8988T (cell line): ENCODE data around the gene RSPH3.
"Not testable (repeated sequence)": the region's sequence is repeated elsewhere in the genome, so short reads cannot be mapped to it uniquely, and the experiment has no call there.

Source experiments
- DNase-seq: peaks from one replicate; pipeline ENCODE4 v3.0.0; 2011

Gene RSPH3

GRCh38 chr6:158999666-159000403 is at the start of gene RSPH3:
RSPH3 (minus strand) TSS chr6:159000202; CDS start chr6:158999550, 652 bp downstream.
- DNase-seq: peak; percentile 82

GRCh38 chr6:159047891-159048685 is 48.1 kb upstream of the RSPH3 start:
- no peak for DNase-seq

DNA sequence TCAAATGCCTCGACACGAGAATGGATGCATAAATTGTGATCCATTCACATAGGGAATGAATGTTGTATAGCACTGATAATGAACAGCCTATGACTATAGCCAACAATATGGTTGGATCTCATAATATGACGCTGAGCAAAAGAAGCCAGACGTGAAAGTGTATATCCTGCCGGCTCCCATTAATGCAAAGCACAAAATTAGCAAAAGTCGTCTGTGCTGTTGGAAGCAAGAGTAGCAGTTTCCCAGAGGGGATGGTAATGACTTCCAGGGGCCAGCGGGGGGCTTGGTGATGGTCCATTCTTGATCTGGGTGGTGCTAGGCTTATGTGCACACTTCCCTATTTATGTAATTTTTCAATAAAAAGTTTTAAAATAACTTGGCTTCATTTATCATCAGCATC is 45.8 kb upstream of the RSPH3 start:
- DNase-seq: no peak

- DNase-seq: no peak
Observed at GRCh38 chr6:159044899-159045727, 45.1 kb upstream of the RSPH3 start, which contains the start of gene TAGAP. TAGAP (minus strand) TSS chr6:159044991; CDS start chr6:159044146, 845 bp downstream.

DNA sequence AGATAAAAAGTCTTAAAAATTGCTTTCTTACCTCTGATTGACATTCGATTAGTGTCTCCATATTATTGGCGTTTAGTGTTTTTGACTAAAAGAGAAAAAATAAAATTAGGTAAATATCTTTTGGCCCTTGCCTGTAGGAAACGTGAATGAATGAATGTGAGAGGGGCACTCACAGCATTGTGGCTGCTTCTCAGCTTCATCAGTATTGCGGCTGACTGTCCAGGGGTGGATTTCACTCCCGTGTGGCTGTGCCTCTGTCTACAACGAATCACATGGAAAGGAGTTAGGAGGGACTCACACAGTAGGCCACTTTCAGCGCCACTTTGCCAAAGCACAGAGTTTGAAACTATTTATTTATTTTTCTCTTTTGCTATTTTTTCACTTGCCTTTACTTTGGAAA is 43.9 kb upstream of the RSPH3 start:
- DNase-seq: no peak

- DNase-seq: no peak
Observed at GRCh38 chr6:159043251-159043650, 43.2 kb upstream of the RSPH3 start.

- DNase-seq: no peak
Observed at GRCh38 chr6:159042826-159043181, 42.8 kb upstream of the RSPH3 start.

GRCh38 chr6:159042003-159042825 is 42.2 kb upstream of the RSPH3 start:
- DNase-seq: peak; percentile 51

DNA sequence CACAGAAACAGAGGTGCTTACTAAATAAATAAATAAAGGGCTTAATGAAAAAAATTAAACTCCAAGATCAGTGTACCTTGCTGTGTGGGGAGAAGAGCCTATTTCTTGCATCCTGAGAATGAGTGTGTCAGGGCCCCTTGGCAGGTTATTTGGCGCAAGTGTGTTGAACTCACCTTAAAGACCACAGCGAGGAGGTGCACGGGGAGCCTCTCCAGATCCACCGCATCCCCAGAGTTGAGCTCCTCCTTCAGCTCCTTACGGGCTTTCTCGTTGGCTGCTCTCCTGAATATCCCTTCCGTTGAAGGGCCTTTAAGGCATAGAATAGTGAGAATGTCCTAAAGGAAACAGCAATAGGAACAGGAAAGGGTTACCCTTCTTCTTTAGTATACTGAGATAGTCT is 41.2 kb upstream of the RSPH3 start:
- DNase-seq: no peak

DNA sequence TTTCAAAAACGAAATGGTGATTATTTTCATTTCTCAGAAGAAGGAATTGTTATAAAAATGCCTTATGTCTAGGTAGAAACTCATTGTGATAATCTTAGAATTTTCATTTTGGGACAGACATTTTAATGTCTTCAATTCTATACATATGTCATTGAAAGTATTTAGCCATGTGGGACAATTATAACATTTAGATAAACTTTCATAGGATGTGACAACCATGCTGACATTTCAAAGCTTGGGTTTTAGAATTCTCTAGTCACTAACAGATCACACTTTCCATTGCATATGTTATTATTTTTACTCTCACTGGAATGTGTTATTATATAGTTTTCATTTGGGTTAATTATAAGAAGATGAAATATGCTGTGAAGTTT is 39.9 kb upstream of the RSPH3 start:
- DNase-seq: no peak

GRCh38 chr6:159038914-159039884 is 39.2 kb upstream of the RSPH3 start:
- no peak for DNase-seq

DNA sequence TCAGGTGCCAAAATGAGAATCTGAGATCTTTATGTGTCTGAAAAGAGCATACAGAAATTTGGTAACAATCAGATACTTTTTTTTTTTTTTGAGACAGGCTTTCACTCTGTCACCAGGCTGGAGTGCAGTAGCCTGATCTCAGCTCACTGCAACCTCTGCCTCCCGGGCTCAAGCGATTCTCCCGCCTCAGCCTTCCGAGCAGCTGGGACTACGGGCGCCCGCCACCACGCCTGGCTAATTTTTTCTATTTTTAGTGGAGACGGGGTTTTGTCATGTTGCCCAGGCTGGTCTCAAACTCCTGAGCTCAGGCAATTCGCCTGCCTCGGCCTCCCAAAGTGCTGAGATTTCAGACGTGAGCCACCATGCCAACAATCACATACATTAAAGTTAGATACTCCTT is 38.3 kb upstream of the RSPH3 start:
- DNase-seq: not testable (repeated sequence)

DNA sequence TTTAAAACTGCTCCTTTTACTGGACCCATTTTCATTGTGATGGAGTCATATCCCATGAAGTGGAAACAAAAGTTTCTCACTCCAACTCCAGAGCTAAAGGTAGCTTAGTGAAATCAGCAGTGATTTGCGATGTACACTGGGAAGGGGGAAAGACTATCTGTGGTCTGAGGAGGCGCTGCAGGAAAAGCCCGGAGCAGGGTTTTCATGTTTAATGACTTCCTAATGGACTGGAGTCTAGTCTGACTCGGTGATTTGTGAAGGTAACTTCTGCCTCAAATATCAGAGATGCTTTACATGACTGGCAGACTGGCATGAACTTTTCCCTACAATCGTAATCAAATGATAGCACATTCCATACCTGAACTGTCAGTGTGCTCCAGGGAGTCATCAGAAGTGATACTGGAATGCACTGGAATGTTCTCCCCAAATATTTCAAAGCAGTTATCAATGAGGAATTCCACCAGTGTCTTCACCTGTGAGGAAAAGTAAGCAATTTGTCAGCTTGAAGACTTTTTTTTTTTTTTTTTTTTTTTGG is 37.8 kb upstream of the RSPH3 start:
- DNase-seq: no peak

DNA sequence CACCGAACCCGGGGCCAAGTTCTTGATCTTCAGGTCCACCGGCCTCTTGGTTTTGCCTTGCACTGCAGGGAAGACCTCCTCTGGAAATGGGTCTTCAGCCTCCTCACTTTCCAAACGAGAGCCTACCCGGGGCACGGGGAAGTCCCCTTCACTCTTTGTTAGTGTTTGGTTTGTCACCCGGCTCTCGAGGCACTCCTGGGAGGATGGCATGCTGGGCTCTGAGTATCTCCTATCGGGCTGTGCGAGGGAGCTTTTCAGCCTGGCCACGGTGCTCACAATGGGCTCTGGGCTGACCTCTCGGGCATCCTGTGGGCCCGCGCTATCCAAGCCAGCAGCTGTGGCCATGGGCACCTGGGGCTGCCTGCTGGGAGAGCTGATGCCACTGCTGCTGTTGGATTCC is 36.7 kb upstream of the RSPH3 start:
- DNase-seq: no peak

DNA sequence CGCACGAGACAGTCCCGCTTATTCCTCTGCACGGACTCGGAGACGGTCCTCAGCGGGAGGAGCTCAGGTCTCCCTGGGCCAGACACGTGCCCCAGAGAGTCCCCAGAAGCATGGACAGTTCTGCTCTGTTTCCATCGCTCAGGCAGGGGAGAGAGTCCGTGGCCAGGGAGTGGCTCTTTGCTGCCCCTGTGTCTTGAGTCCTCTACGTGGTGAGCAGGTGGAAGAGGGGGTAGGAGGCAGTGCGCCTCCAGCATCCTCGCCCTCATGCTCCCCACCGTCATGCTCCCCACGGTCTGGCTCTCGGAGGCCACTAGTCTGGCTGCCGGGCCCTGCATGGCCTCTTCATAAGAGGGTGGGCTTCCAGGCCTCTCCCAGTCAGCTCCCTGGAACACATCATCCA is 35.9 kb upstream of the RSPH3 start:
- DNase-seq: no peak

DNA sequence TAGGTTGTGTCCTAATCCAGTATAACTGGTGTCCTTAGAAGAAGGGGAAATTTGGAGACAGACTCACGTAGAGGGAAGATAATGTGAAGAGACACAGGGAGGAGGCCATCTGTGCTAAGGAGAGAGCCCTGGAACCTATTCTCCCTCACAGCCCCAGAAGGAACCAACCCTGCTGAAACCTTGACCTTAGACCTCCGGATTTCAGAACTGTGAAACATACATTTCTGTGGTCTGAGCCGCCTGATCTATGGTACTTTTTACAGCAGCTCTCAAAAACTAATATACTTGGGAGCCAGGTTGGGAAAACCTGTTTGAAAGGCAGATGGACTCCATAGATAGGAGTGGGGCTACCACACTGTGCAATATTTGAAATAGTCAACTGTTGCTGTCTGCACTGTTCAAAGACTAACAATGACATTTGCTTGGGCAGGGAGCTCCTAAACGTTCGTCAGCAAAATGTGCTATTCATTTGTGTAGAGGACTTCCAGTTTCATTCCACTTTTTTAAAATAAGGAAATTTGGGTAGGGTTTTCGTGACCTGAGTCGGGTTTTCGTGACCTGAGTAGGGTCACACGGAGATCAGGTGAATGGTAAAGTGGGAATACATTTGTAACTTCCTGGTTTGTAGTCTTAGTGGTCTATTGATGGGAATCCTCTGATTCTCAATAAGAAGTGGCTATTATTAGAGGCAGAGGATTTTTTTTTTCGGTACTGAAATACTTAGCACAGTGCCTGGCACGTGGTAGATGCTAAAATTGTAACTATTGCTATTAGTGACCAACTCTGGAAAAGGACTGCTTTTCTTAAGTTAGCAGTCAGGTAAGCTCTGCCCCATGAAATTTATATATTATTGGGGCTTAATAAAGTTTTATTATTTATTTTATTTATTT is 33.4 kb upstream of the RSPH3 start:
- no peak for DNase-seq

GRCh38 chr6:159031846-159032245 is 31.8 kb upstream of the RSPH3 start:
- no peak for DNase-seq

- no peak for DNase-seq
Observed at GRCh38 chr6:159030168-159030567, 30.2 kb upstream of the RSPH3 start.

GRCh38 chr6:159025224-159025623 is 25.2 kb upstream of the RSPH3 start:
- not testable (repeated sequence) for DNase-seq

DNA sequence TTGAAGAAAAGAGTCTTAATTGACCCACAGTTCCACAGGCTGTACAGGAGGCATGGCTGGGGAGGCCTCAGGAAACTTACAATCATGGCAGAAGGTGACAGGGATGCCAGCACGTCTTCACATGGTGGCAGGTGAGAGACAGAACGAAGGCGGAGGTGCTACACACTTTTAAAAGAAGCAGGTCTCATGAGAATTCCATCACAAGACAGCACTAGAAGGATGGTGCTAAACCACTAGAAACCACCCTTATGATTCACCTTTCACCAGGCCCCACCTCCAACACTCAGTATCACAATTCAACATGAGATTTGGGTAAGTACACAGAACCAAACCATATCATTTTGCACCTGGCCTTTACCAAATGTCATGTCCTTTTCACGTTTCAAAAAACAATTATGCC is 23.9 kb upstream of the RSPH3 start:
- DNase-seq: no peak
